Non-pigmented ciliary epithelial cell (primary cell): Measurements from ENCODE around the gene GRIK4.

ENCODE experiments used
- DNase-seq: peaks from one replicate; pipeline ENCODE4 v3.0.0-alpha.2; 2010; ENCODE audit warnings: low read depth

The GRIK4 gene

GRCh38 chr11:120882175-120882574, 370.6 kb downstream of the GRIK4 start:
- no peak for DNase-seq

- DNase-seq = no peak
Measured at GRCh38 chr11:120883404-120884080, 372.0 kb downstream of the GRIK4 start.

DNA sequence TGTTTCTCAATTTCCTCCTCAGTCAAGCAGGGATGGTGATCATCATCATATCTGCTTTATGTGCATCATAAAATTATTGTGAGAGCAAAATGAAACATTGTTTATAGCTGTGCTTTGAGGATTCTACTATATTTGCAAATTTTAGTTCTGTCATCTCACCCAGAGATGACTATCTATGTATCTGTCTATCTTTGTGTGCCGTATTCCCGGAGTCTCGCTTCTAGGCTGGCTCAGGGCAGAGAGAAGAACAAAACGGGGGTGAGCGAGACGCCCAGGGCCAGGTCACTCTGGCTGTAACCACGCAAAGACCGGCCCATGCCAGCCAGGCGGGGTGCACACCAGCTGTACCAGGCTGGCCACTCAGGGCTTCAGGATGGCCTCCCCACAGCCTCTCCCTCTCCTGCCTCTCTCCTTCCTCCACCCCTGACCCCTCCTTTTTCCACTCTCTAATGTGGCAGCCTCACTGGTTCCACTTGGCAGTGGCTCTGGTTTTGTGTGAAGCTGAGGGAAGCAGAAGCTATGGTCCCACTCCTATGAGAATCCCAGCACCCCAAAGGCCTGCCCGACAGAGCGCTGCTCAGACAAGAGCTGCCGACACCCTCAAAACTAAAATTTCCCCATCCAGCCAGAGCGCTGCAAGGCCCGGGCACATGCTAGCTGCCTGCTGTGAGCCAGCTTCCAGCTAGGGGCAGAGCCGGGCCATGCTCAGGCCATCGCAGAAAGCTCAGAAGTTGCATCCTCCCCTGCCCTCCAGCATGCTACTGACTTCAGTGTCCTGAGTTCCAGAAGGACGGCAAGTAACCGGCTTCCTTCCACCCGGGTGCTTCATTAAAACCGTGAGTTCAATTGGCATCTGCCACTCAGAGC, 372.8 kb downstream of the GRIK4 start:
- DNase-seq = no peak

DNA sequence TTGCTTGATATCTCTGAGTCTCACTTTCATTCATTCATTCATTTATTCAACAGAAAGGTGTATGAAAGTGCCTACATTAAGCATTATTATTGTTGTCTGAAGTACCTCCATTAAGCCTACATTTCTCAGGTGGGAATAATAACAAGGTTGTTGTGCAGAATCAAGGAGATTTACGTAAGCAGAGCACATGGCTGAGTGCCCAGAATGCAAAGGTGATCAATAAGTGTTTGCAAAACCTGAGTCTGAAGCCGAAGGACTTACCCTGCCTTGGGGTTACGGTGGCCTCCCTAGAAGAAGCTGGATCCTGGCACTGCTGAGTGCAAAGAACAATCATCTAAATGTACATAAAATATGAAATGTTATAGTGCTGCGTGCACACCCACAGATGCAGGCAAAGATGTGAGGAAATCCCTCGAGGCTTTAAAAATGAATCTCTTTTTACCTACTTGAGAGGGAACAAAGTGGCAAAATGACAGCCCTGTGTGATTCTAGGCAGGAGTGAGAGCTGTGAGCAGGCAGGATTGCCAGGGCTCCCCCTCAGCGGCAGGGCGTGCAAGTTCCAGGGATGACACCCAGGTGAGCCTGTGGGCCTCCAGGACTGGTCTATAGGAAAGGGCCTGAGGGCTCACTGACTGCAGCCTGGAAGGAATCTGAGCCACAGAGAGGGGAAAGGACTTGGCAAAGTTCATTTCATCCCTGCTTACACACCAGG, 379.2 kb downstream of the GRIK4 start:
- no peak for DNase-seq

DNA sequence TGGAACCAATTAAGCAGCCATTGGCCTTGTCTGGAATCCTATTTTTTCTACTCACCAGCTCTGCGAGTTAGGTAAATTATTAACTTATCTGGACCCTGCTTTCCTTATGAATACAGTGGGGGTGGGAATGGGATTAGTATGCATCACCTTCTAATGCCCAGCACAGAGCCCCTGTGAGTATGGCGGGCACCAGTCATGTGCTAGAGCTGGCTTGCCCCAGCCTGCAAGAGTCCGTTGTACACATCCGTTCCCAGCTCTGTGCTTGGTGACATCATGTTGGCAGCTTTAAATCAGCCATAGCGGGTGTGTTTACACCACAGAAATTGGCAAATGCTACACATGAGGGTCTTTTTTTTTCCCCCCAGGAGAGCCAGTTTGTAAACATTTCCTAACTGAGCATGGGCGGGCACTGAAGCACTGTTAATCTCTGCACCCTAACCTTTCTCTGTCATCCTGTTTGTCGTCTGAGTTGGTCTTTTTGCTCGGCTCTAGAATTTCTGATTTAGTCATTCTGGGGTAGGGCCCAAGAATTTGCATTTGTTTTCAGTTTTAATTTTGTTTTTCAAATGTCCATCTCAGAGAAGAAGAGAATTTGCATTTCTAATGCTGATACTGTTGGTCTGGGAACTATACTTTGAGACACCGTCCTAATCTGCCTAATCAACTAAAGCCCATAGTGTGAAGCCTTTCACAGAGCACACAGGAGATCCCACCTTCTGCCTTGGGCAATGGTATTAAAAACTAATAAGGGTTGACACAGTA, 382.1 kb downstream of the GRIK4 start:
- no peak for DNase-seq

GRCh38 chr11:120894202-120894985, 382.8 kb downstream of the GRIK4 start:
- DNase-seq = no peak

DNA sequence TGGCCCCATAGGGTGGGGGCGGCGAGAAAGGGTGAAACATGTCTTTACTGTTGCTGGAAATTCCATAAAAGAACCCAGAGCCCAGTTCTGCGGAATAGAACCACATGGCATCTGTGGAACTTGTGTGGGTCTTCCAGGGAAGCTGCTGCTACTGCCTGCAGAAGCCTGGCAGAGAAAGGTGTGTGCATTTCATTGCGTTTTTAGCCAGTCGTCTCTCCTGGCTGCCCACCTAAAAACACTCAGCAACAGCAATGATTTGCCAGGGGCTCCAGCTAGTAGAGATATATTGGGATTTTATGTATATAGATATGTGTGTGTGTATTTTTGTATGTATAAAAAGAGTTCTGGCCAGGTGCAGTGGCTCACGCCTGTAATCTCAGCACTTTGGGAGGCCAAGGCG, 385.1 kb downstream of the GRIK4 start:
- no peak for DNase-seq

DNA sequence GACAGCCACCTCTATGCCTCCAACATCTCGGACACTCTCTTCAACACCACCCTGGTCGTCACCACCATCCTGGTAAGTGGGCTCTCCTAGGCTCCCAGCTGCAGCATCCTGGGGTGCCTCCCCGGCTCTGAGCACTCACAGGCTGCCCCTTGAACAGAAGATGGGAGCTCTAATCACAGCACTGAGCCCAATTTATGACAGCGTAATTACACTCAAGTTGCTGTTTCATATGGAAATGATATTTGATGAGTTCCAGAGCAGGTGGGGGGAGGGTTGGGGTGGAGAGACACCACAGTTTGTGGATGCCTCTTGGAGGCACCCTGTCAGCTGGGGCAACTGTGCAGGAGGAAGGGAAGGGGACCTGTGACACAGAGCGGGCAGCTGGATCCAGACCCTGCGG, 387.0 kb downstream of the GRIK4 start:
- no peak for DNase-seq

DNA sequence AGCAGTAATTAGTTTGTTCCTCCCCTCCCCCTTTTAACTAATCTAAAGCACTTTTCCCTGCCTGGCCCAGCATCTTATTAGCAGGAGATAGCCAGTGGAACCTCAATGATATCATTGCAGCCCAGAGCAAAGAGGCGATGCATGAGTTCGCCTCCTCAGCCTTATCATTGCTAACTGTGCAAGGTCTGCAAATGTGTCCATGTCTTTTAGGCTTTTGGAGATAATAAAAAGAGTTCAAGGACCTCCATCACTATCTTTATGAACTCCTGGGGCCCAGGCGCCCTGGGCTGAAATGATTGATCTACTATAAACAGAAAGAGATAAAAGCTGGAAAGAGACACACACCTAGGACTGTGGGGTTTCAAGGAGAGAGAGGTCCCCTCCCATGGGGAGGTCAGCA, 388.2 kb downstream of the GRIK4 start:
- DNase-seq = no peak

- DNase-seq = no peak
Measured at GRCh38 chr11:120900643-120901042, 389.1 kb downstream of the GRIK4 start.

DNA sequence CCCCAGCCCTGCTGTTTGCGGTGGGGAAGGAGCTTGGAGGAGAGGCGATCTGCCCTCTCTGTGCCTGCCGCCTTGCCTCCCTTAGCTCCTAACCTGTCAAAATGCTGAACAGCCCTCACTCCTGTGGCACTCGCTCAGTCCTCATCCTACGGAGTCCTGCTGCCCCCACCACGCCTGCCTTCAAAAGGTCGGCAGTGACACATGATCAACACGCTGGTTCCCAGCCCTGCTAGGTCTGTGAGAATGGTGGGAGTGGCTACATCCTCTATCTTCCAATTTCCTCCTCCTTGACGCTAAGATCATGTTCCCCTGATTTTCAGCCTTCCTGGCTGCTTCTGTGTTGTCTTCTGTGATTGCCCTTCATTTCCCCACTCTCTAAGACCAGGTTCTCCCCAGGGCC, 392.1 kb downstream of the GRIK4 start:
- no peak for DNase-seq

DNA sequence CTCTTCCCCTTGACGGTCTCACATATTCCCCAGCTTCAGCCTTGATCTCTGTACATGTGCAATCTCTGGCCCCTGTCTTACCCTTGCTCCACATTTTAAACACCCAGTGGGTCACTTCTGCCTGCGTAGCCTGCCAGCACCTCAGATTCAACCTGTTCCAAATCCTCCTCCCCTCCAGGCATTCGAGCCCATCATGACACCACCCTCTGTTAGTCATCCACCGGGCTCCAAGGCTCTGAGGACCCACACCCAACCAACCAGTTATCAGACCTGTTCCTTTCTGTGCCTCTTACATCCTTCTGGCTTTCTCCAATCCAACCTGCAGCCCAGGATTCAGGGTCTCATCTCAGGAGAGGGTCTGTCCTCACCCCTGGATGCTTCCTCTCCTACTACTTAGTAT, 392.6 kb downstream of the GRIK4 start:
- no peak for DNase-seq

- no peak for DNase-seq
Measured at GRCh38 chr11:120906766-120907165, 395.2 kb downstream of the GRIK4 start.

DNA sequence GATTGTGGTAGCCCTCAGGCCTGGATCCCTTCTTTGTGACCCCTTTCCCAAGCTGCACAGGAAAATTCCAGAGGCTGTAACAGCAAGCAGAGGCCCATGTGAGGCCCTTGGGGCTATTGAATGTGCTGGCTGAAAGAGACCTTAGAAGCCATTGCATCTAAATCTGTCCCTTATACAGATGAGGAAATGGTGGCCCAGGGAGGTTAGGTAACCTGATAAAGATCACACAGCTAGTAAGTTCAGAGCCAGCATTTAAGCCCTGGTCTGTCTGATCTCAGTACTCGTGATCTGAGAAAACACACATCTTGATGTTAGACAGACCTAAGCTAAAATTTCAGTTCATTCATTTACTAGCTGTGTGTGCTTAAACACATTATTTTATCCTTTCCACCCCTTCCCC, 396.4 kb downstream of the GRIK4 start:
- no peak for DNase-seq

DNA sequence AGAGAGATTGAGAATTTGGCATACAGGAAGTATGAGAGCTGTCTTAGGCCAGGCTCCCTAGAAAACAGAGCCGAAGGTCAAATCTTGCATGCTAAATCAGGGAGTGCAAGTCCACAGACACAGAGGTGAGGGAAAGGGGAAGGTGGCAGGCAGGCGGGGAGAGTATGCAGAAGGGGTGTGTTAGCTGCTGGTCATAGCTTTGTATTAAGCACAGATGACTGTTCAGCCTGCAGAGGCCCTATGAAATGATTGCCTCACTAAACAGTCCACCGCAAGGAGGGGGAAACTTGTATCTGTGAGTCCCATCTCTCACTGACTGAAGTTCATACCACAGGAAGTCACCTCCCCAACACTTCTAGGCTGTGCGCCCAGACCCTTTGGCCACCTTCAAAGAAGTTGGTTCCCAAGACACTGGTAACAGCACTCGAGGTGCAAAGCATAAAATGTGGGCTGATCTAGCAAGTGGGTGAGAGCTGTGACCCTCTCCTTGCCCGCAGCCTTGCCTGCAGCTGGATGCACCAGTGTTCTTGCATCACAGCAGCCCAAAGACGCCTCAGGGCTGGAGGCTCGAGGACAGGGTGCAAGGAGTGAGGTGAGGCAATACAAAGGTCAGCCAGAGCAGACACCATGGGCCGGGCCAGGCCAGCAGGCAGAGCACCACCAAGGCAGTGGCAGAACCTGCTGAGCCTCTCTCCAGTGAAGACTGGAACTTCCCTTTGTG, 397.1 kb downstream of the GRIK4 start:
- DNase-seq = no peak

GRCh38 chr11:120909676-120910416, 398.3 kb downstream of the GRIK4 start:
- no peak for DNase-seq

DNA sequence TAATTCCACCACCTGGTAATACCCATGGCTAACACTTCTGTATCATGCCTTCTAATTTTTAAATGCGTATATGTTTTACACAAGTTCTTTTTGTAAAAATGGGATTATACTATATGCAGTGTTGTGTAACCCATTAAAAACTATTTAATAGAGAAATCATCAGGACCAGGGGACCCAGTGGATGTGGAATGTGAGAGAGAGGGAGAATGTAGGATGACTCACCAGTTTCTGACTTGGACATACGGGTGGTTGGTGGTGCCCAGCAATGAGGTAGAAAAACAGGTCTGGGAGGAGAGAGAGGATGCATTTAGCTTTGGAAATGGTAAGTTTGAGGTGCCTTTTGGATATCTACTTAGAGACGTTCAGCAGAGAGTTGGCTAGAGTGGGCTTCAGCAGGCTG, 400.4 kb downstream of the GRIK4 start:
- DNase-seq = no peak

DNA sequence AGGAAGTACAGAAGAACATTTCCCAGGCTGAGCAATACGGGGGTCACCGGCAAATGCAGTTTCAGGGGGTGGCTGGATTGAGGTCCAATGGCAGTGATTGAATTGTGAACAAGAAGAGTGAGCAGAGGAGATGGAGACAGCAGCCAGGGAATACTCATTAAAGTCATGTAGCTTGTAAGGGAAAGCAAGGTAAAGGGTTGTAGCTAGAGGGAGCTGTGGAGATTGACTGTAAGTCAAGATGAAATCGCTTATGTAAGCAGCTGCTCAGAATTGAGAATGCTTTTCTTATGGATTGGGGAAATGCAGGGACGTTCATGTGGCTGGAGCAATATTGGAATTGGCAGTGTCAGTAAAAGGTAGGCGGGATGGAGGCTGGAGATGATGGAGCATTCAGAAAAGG, 401.0 kb downstream of the GRIK4 start:
- peak; percentile 18 for DNase-seq

DNA sequence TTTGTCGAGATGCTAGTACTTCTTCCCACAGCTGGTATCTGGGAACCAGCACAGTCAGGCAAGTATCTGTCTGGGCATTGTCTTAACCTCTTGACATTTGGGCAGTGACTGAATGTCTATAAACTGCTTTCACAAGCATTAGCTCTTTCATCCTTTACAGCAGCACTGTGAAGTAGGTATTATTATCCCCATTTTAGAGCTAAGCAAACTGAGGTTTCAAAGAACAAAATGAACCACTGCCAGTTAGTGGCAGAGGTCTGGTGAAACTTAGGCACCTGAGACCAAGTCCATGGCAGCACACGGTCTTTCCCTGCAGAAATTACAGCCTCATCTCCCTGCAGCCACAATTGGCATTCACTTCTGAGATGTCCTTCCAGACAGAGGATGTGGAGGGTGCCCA, 401.4 kb downstream of the GRIK4 start:
- no peak for DNase-seq

- DNase-seq = no peak
Measured at GRCh38 chr11:120914021-120914420, 402.5 kb downstream of the GRIK4 start.
